ENCODE data around the gene KIF6.
A peak's percentile ranks its signal among the peaks of the same experiment; 100 is the strongest.

The KIF6 gene

GRCh38 chr6:39302669-39303424 lies 422.4 kb downstream of the KIF6 start (continued):
- TF ChIP-seq ZNF184 (tag by site-specific recombination; IDR thresholded peaks at IDR 0.05), result no peak
- TF ChIP-seq ZNF248 (tag by site-specific recombination; IDR thresholded peaks at IDR 0.05), result no peak
- no peak for TF ChIP-seq ZNF354C (tag by site-specific recombination; IDR thresholded peaks at IDR 0.05; ENCODE audit: borderline replicate concordance, low read depth)
- peak; percentile 91 for TF ChIP-seq ZNF654 (tag by site-specific recombination; IDR thresholded peaks at IDR 0.05; ENCODE audit: low read depth)
- no peak for TF ChIP-seq ZNF560 (tag by site-specific recombination; IDR thresholded peaks at IDR 0.05; ENCODE audit: borderline replicate concordance)
- no peak for TF ChIP-seq PRDM2 (tag by site-specific recombination; IDR thresholded peaks at IDR 0.05; ENCODE audit: borderline replicate concordance)
- TF ChIP-seq ZFP41 (tag by site-specific recombination; IDR thresholded peaks at IDR 0.05; ENCODE audit: borderline replicate concordance), result no peak
- TF ChIP-seq ZNF670 (tag by site-specific recombination; IDR thresholded peaks at IDR 0.05; ENCODE audit: low read depth), result no peak
- no peak for TF ChIP-seq ZNF449 (tag by site-specific recombination; IDR thresholded peaks at IDR 0.05)
- TF ChIP-seq ZNF600 (tag by site-specific recombination; IDR thresholded peaks at IDR 0.05), result no peak
- TF ChIP-seq HOXC10 (CRISPR knock-in tag; IDR thresholded peaks at IDR 0.05), result no peak
- no peak for TF ChIP-seq FEZF1 (tag by site-specific recombination; IDR thresholded peaks at IDR 0.05)
- no peak for TF ChIP-seq ZNF174 (tag by site-specific recombination; IDR thresholded peaks at IDR 0.05)
- TF ChIP-seq ZNF10 (tag by site-specific recombination; IDR thresholded peaks at IDR 0.05), result no peak
- TF ChIP-seq YY1 (tag by site-specific recombination; IDR thresholded peaks at IDR 0.05), result no peak
- TF ChIP-seq ZNF266 (tag by site-specific recombination; IDR thresholded peaks at IDR 0.05; ENCODE audit: low read depth), result no peak
- no peak for TF ChIP-seq EGR2 (tag by site-specific recombination; IDR thresholded peaks at IDR 0.05; ENCODE audit: low read depth)
- TF ChIP-seq PATZ1 (tag by site-specific recombination; IDR thresholded peaks at IDR 0.05), result peak; percentile 53
- TF ChIP-seq GLIS2 (tag by site-specific recombination; IDR thresholded peaks at IDR 0.05), result no peak
- peak; percentile 23; the same call in 1 of the 2 replicates for TF ChIP-seq SP2 (tag by site-specific recombination; IDR thresholded peaks at IDR 0.05)
- no peak for TF ChIP-seq ZNF274 (IDR thresholded peaks at IDR 0.05; ENCODE audit: low read length)
- no peak for TF ChIP-seq ZNF274 (tag by site-specific recombination; IDR thresholded peaks at IDR 0.05; ENCODE audit: borderline replicate concordance)
- TF ChIP-seq TCF7L2 (IDR thresholded peaks at IDR 0.05; ENCODE audit: borderline replicate concordance, low read depth, low read length), result no peak
- TF ChIP-seq ZNF280C (tag by site-specific recombination; IDR thresholded peaks at IDR 0.05), result no peak
- TF ChIP-seq ZNF214 (tag by site-specific recombination; IDR thresholded peaks at IDR 0.05; ENCODE audit: borderline replicate concordance), result no peak
- TF ChIP-seq ZNF701 (tag by site-specific recombination; IDR thresholded peaks at IDR 0.05), result no peak
- no peak for TF ChIP-seq ZNF621 (tag by site-specific recombination; IDR thresholded peaks at IDR 0.05)
- TF ChIP-seq ZNF19 (tag by site-specific recombination; IDR thresholded peaks at IDR 0.05; ENCODE audit: low read depth), result no peak
- TF ChIP-seq SP7 (tag by site-specific recombination; IDR thresholded peaks at IDR 0.05), result peak; percentile 57; the same call in 1 of the 2 replicates
- peak; percentile 90 for TF ChIP-seq ZSCAN30 (tag by site-specific recombination; IDR thresholded peaks at IDR 0.05)
